IPS DF 4.7 (cell line): ENCODE measurements around the gene CCT2.
"Not testable (repeated sequence)": the region's sequence is repeated elsewhere in the genome, so short reads cannot be mapped to it uniquely, and the experiment has no call there.

Experiments
- DNase-seq: peaks from one replicate; pipeline ENCODE4 v3.0.0-alpha.2; 2013; ENCODE audit warnings: low spot score; ENCODE audit errors: extremely low read depth

CCT2 gene

DNA sequence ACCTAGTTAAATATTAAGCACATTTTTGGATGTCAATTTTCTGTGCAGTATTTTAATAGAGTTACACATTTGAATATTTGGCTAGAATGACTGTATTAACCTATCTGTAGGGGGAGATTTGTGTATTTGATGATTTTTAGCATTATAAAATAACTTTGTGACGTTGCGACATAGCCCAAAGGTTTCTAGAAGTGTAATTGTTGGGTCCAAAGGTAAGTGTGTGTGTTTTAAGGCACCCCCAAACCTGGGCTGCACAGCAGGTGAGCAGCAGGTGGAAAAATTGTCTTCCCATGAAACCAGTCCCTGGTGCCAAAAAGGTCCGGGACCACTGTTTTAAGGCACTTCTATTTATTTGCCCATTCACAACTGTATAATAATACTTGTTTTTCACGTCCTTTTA is 3.3 kb downstream of the CCT2 start:
- no peak for DNase-seq

DNA sequence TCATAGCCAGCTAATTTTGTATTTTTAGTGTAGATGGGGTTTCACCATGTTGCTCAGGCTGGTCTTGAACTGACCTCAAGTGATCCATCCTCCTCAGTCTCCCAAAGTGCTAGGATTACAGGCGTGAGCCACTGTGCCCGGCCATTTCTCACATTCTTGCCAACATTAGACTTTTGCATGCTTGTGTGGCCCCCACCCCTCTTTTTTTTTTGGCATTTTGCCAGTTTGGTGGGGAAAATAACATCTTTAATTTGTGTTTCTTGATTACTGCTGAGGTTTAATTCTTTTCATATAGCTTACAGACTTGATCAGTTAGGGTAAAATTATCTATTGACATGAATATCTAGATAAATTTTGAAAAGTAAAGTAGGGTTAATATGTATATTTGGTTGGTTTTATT is 3.8 kb downstream of the CCT2 start:
- DNase-seq, result no peak

GRCh38 chr12:69595689-69596088 is 10.4 kb downstream of the CCT2 start:
- no peak for DNase-seq

GRCh38 chr12:69598174-69598753 is 13.0 kb downstream of the CCT2 start:
- DNase-seq, result no peak

- no peak for DNase-seq
These were observed 15.5 kb downstream of the CCT2 start for GRCh38 chr12:69600804-69601203.

DNA sequence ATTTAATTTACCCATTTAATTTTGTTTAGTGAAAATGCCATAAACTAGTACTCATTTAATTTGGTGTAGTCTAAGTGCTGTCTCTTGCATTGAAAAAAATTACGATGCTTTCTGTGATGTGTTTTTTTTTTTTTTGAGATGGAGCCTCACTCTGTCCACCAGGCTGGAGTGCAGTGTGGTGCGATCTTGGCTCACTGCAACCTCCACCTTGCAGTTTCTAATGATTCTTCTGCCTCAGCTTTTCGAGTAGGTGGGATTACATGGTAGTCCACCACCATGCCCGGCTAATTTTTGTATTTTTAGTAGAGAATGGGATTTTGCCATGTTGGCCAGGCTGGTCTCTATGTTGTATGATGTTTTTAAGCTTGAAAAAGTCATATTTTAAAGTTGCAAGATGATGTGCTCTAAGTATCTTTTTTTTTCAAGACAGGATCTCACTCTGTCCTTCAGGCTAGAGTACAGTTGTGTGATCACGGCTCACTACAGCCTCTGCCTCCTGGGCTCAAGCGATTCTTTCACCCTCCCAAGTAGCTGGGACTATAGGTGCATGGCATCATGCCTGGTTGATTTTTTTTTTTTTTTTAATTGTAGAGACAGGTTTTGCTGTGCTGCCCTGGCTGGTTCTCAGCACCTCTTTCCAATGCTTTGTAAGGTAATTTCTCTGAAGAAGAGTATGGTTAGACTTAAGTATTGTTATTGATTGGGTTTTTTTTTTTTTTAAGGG is 16.9 kb downstream of the CCT2 start:
- DNase-seq, result no peak

DNA sequence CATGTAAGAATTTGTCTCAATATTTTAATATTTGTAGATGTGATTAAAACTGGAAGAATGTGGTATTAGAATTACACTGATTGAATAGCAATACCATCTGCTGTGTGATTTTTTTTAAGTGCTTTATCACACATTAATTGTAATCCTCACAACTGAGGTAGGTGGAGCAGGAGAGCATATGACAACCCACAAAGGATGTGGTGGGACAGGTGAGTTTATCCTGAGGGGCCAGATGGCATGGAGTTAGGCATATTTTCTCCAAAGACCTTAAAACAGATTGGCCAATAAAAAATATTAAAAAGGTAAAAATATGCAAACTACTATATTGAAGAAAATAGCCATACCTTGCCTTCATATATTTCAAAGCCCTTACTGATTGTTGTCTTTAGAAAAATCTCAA is 17.7 kb downstream of the CCT2 start:
- DNase-seq, result no peak

GRCh38 chr12:69603556-69603955 is 18.3 kb downstream of the CCT2 start:
- DNase-seq, result not testable (repeated sequence)

GRCh38 chr12:69604275-69604674 is 19.0 kb downstream of the CCT2 start:
- DNase-seq, result not testable (repeated sequence)

DNA sequence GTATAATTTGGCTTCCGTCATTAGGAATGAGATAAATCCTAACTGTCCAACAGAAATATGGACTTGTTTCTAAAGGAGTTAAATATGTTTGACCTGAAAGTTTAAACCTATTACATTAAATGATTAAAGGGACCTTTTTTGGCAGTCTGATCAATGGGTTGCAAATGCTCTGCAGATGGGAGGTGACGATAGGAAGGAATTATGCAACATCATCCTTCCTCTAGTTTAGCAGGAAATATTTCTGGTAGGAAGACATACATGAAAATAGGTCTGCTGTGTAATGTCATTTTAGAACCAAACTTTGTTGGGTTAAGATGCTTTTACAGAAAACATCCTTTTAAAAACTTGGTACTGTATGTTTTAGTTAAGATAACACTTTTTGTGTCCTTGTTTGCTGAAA is 22.9 kb downstream of the CCT2 start:
- no peak for DNase-seq

DNA sequence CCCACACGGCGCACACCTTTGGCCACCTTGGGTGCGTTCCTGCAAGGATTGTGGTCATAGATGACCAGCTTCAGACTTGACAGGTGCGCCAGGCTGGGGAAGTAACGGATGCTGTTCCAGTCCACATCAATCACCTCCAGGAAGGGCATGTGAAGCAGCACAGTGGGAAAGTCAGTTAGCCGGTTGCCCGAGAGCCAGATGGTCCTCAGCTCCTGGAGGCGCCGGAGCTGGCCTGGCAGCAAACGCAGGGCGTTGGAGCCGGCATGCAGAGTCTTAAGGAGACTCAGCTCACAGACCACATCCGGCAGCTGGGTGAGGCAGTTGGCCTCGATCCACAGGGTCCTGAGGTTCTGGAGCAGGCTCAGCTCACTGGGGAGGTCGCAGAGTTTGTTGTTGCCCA is 24.9 kb downstream of the CCT2 start:
- DNase-seq, result no peak

- DNase-seq, result no peak
These were observed 25.5 kb downstream of the CCT2 start, which contains the start of gene LRRC10 for GRCh38 chr12:69610729-69611128. LRRC10 (minus strand) TSS chr12:69610907; CDS start chr12:69610838, 69 bp downstream.

- DNase-seq, result no peak
These were observed 28.1 kb downstream of the CCT2 start for GRCh38 chr12:69613351-69613750.

DNA sequence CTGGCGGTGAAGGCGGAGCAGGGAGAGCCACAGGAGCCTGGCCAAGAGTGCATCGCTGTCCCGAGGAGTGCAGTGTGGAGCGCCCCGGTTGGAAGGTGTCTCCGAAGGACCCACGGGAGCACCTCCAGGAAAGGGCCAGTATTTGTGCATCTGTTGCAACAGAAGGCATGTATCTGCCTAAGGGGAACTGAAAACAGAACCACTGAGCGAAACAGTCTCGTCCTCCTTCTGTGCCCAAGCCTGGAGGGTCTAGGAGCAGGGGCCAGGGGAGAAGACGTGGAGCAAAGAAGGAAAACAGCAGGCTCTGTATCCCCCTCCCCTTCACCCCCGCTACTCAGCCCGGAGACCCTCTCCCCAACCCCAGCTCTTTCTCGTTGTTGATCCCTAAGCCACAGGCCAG is 30.8 kb downstream of the CCT2 start:
- no peak for DNase-seq

DNA sequence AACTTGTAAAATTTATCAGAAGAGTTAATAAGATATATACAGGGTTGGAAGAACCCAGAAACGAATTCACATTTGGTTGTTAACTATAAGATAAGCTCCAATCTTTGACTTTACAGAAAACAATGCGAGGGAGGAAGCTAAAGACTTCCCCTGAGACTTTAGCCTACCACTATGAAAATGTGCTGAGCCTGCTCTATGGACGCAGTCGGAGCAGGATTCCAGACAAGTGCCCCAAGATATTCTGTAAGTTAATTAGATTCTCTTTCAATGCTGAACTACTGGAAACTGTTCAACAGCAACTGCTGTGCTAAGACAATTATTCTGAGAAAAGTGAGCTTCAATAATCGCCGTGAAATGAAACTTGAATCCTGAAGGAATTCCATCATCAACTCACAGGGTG is 33.8 kb downstream of the CCT2 start:
- DNase-seq, result no peak

DNA sequence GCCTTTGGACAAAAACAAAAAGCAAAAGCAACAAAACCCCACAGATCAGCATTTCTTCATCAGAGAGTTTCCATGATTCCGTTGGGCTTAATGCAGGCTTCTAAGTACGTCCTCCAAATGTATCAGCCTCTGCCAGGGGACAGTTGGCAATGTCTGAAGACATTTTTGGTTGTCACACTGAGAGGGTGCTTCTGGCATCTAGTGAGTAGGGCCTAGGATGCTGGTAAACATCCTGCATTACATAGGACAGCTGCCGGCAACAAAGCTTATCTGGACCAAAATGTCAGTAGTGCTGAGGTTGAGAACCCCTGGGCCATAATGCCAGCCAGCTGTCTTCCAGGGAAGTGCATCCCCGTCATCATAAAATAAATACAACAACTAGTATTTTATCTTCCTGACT is 34.8 kb downstream of the CCT2 start:
- no peak for DNase-seq

DNA sequence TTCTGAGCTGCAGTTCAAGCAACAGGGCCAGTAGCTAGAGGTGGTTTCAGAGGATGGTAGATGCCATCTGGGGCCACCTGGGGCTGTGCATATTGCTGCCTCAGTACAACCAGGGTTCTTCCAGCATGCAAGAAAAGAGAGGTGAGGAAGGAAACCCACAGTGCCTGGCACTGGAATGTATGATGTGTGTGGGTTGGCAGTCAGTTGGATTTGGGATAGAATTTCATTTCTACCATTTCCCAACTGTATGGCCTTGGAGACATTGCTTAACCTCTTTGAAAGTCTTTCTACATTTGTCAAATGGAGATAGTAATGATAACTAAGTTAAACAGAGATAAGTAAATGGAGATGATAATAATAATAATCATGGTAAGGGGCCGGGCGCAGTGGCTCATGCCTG is 35.7 kb downstream of the CCT2 start:
- no peak for DNase-seq

GRCh38 chr12:69621551-69621950 is 36.3 kb downstream of the CCT2 start:
- DNase-seq, result no peak

DNA sequence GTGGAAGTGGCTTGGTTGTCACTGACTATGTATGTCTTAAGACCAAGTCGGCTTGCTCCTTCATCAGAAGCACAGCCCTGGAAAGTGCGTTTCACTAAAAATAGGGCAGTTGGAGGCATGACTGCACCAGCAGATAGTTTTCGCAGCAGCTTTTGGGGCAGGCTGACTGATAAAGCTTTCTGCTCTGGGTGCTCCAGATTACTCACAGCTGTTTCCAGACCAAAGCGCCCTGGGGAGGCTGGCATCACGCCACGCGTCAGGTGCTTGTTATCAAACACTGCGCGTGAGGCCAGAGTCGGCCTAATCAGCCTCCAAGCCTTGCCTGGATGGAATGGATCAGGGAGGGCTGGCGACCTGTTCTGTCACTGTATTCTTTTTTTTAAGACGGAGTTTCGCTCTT is 38.7 kb downstream of the CCT2 start:
- DNase-seq, result no peak

DNA sequence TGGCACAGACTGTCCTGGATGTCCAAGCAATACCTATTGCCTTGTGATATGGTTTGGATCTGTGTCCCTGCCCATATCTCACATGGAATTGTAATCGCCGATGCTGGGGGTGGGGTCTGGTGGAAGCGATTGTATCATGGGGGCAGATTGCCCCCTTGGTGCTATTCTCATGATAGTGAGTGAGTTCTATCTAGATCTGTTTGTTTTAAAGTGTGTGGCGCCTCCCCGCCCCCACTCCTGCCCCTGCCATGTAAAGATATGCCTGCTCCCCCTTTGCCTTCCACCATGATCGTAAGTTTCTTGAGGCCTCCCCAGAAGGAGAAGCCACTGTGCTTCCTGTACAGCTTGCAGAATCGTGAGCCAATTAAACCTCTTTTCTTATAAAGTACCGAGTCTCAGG is 42.2 kb downstream of the CCT2 start:
- no peak for DNase-seq

GRCh38 chr12:69630191-69630590 is 44.9 kb downstream of the CCT2 start:
- DNase-seq, result no peak

DNA sequence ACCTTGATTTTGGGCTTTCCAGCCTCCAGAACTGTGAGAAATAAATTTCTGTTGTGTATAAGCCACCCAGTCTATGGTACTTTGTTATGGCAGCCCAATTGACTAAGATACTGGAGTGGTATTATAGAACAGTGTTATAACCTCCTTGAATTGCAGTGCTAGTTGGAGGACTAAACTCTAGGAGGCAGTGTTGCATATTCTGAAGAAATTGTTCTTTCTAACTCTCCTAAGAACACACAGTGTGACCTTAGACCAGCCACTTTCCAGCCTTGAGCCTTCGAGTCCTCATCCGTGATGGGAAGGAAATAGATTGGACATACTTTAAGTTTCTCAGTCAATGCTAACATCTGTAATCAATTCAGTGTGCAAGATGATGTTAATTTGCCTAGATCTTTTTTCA is 47.8 kb downstream of the CCT2 start:
- DNase-seq, result peak; percentile 36

GRCh38 chr12:69639400-69640016 is 54.2 kb downstream of the CCT2 start:
- peak; percentile 53 for DNase-seq
